K562 (cell line): ENCODE results near the gene MBD5. TPM values are rescaled to one million over a fixed set of nuclear protein-coding genes. Genes with fewer than 3 reads are reported as not detected.

Experiments used
- ATAC-seq: fragments of 200-7000 bp; cut with Tn5 transposase; 3 replicates; pipeline ENCODE4 v1.9.1; 2020; ENCODE audit warnings: moderate library complexity
- BruUV-seq: library from RNA; stranded (reverse); fragments of 400-500 nt; replicated peaks from 2 replicates; lab custom pipeline; 2021; lab: Mats Ljungman, UMichigan
- CTCF ChIA-PET: fragments of 300-600 bp; formaldehyde crosslinking; extraction: SDS; loops from one replicate; lab custom pipeline; 2021; ENCODE audit warnings: low intra/inter-chr PET ratio; lab: Yijun Ruan, JAX
- POLR2A ChIA-PET: fragments of 300-600, 350-650 bp; sonication (Branson Sonifier 250); formaldehyde crosslinking; extraction: SDS; loops from one replicate; lab custom pipeline; 2021; ENCODE audit warnings: antibody characterized with exemption, inconsistent platforms; lab: Yijun Ruan, JAX
- DNase-seq, 4 experiments: peaks; one replicate each; pipeline versions ENCODE4 v3.0.0 to v3.0.0-alpha.2; 2011 to 2018; ENCODE audit warnings: low spot score in 3 of 4, mixed read lengths in 3 of 4; ENCODE audit errors: extremely low read depth in 1 of 4
- FAIRE-seq: peaks from 2 replicates; lab custom pipeline; 2011; peaks lifted over from hg19 to GRCh38; lab: Jason Lieb, UNC
- H2AFZ ChIP-seq: 2 replicates; pipeline ENCODE4 v1.6.0; 2011; ENCODE audit warnings: low read depth, low read length, control low read depth, inconsistent platforms
- H3K27ac ChIP-seq: fragments of 200-600 bp; 3 replicates; pipeline ENCODE4 v1.8.0; 2011; ENCODE audit warnings: low read depth, mild to moderate bottlenecking, control low read depth, inconsistent platforms, low read length, moderate library complexity, mixed read lengths; ENCODE audit errors: extremely low read depth
- H3K27me3 ChIP-seq, 2 experiments: fragments of 300-600 bp in 1 of 2; 2 replicates in 1 of 2; 3 replicates in 1 of 2; pipeline versions ENCODE4 v1.6.0 to v1.8.0; 2011; ENCODE audit warnings: inconsistent platforms in 2 of 2, low read length in 2 of 2, mild to moderate bottlenecking in 1 of 2, mixed read lengths in 1 of 2, moderate library complexity in 1 of 2; ENCODE audit not compliant: control insufficient read depth in 2 of 2, insufficient read depth in 2 of 2
- H3K36me3 ChIP-seq: fragments of 300-600 bp; 3 replicates; pipeline ENCODE4 v1.8.0; 2011; ENCODE audit warnings: mild to moderate bottlenecking, low read length, inconsistent platforms; ENCODE audit not compliant: control insufficient read depth, insufficient read depth
- H3K4me1 ChIP-seq, 2 experiments: fragments of 200-600 bp in 1 of 2; replicated peaks in 1 of 2; 2 replicates in 1 of 2; 3 replicates in 1 of 2; pipeline versions ENCODE4 v1.5.1 to v1.8.0; 2011; ENCODE audit warnings: inconsistent platforms in 2 of 2, low read length in 2 of 2, mild to moderate bottlenecking in 1 of 2, mixed read lengths in 1 of 2, moderate library complexity in 1 of 2; ENCODE audit not compliant: control insufficient read depth in 2 of 2, insufficient read depth in 2 of 2
- H3K4me2 ChIP-seq: 2 replicates; pipeline ENCODE4 v1.6.1; 2011; ENCODE audit warnings: low read length, control low read depth, inconsistent platforms, mixed read lengths; ENCODE audit not compliant: insufficient read depth
- H3K4me3 ChIP-seq: fragments of 200-600 bp; sonication (generic), shearing (Covaris generic); 2 replicates; pipeline ENCODE4 v1.5.1; 2016; ENCODE audit warnings: control low read depth, inconsistent platforms
- H3K79me2 ChIP-seq: fragments of 200-600 bp; 3 replicates; pipeline ENCODE4 v1.8.0; 2011; ENCODE audit warnings: low read length, inconsistent platforms; ENCODE audit not compliant: control insufficient read depth, insufficient read depth
- H3K9ac ChIP-seq, 2 experiments: 2 replicates each; pipeline versions ENCODE4 v1.6.0 to v1.6.1; 2011; ENCODE audit warnings: low read depth in 2 of 2, low read length in 2 of 2, control low read depth in 1 of 2, inconsistent platforms in 1 of 2, mild to moderate bottlenecking in 1 of 2, mixed read lengths in 1 of 2; ENCODE audit not compliant: insufficient read depth in 1 of 2
- H3K9me1 ChIP-seq: one replicate; pipeline ENCODE4 v1.6.0; 2011; ENCODE audit warnings: inconsistent platforms, mild to moderate bottlenecking, low read length, moderate library complexity; ENCODE audit not compliant: control insufficient read depth, insufficient read depth
- H3K9me3 ChIP-seq: replicated peaks from 2 replicates; pipeline ENCODE4 v1.5.1; 2011; ENCODE audit warnings: low read depth, low read length, inconsistent platforms; ENCODE audit not compliant: control insufficient read depth, insufficient read depth
- H4K20me1 ChIP-seq: replicated peaks from 2 replicates; pipeline ENCODE4 v1.6.1; 2011; ENCODE audit warnings: low read length, inconsistent platforms, mixed read lengths; ENCODE audit not compliant: control insufficient read depth, insufficient read depth
- AFF4 ChIP-seq: sonication (generic); formaldehyde crosslinking; IDR thresholded peaks from 2 replicates; pipeline ENCODE4 v1.8.0; 2023; ENCODE audit warnings: mild to moderate bottlenecking, missing genetic modification reagents
- CHD1 ChIP-seq: fragments of 200-600 bp; sonication (generic); IDR thresholded peaks from one replicate; pipeline ENCODE4 v1.6.1; 2012; ENCODE audit warnings: mild to moderate bottlenecking, moderate library complexity, low read length, inconsistent platforms
- CREB1 ChIP-seq, 2 experiments: sonication (generic) in 1 of 2; formaldehyde crosslinking in 1 of 2; IDR thresholded peaks; 2 replicates each; pipeline versions ENCODE4 v1.6.1 to v1.8.0; 2012 to 2022; ENCODE audit warnings: inconsistent platforms in 1 of 2, mild to moderate bottlenecking in 1 of 2, missing genetic modification reagents in 1 of 2, moderate library complexity in 1 of 2
- CREB3L1 ChIP-seq: fragments of 450-650 bp; IDR thresholded peaks from 2 replicates; pipeline ENCODE4 v1.6.1; 2014; ENCODE audit warnings: low read depth, mild to moderate bottlenecking, moderate library complexity, borderline replicate concordance
- GMEB1 ChIP-seq: fragments of 250-450 bp; sonication (Bioruptor Pico); IDR thresholded peaks from 2 replicates; pipeline ENCODE4 v1.4.0; 2020; ENCODE audit warnings: mild to moderate bottlenecking
- IRF1 ChIP-seq: sonication (generic); formaldehyde crosslinking; IDR thresholded peaks from 2 replicates; pipeline ENCODE4 v1.8.0; 2022; ENCODE audit warnings: missing genetic modification reagents, mild to moderate bottlenecking, borderline replicate concordance
- KLF1 ChIP-seq: fragments of 450-650 bp; IDR thresholded peaks from 2 replicates; pipeline ENCODE4 v1.6.1; 2016; ENCODE audit warnings: missing genetic modification characterization, missing compliant biosample characterization
- SMAD4 ChIP-seq: fragments of 250-450 bp; sonication (Bioruptor Pico); conservative IDR thresholded peaks from 2 replicates; pipeline ENCODE4 v1.8.0; 2021; ENCODE audit warnings: inconsistent platforms, mild to moderate bottlenecking, moderate library complexity
- SNAPC5 ChIP-seq: fragments of 250-450 bp; sonication (Bioruptor Pico); IDR thresholded peaks from 2 replicates; pipeline ENCODE4 v1.8.0; 2021; ENCODE audit warnings: moderate library complexity, mild to moderate bottlenecking, inconsistent platforms
- ZNF143 ChIP-seq: sonication (generic); formaldehyde crosslinking; IDR thresholded peaks from 2 replicates; pipeline ENCODE4 v1.9.0; 2022; ENCODE audit warnings: mild to moderate bottlenecking, missing genetic modification reagents
- ZNF165 ChIP-seq: fragments of 250-450 bp; sonication (Bioruptor Pico); IDR thresholded peaks from 2 replicates; pipeline ENCODE4 v1.4.0; 2020; ENCODE audit warnings: borderline replicate concordance
- ZNF3 ChIP-seq: fragments of 250-450 bp; sonication (Bioruptor Pico); IDR thresholded peaks from 2 replicates; pipeline ENCODE4 v1.5.0; 2021; ENCODE audit warnings: mild to moderate bottlenecking, moderate library complexity
- ZNF75A ChIP-seq: fragments of 450-650 bp; formaldehyde crosslinking; IDR thresholded peaks from 2 replicates; pipeline ENCODE4 v1.4.0; 2020; ENCODE audit warnings: mild to moderate bottlenecking
- WGBS: fragments of 100-300 bp; shearing (Covaris generic); methylation state at CpG from one replicate; pipeline ENCODE4 v1.1.6; 2016; ENCODE audit warnings: low coverage, mixed read lengths; ENCODE audit not compliant: insufficient coverage; ENCODE audit errors: missing lambda C conversion rate; 5-methylcytosine and 5-hydroxymethylcytosine counted together
- in situ Hi-C: fragments of 300-500 bp; cut with MboI; formaldehyde crosslinking; loops from 4 replicates; pipeline ENCODE4 v1.15.0; 2018; ENCODE audit warnings: inconsistent platforms, mixed read lengths
- intact Hi-C: fragments of 100-400 bp; cut with micrococcal nuclease; formaldehyde crosslinking; loops from 2 replicates; pipeline ENCODE4 v1.14.2; 2022
- polyA plus RNA-seq, 8 experiments: library from polyadenylated mRNA; depleted of rRNA in 4 of 8; stranded (reverse) in 5 of 8; unstranded in 3 of 8; fragments of >200 nt; fragmentation: Nextera tagmentation in 2 of 8; fragmentation: Illumina TruSeq in 1 of 8; extraction: Ambion mirVana in 2 of 8; extraction: Trizol in 1 of 8; gene quantifications; 2 replicates each; pipeline versions ENCODE4 v1.2.1 to v1.2.3, GENCODE V29; 2011 to 2014; ENCODE audit warnings: inconsistent platforms in 1 of 8, missing spikeins in 1 of 8
- total RNA-seq, 7 experiments: library from RNA; depleted of rRNA in 6 of 7; stranded (reverse); fragments of >200 nt in 6 of 7; fragmentation: Illumina TruSeq in 2 of 7; extraction: Trizol in 2 of 7; gene quantifications; 2 replicates each; pipeline versions ENCODE4 v1.2.1 to v1.2.3, GENCODE V29; 2011 to 2021; ENCODE audit warnings: low replicate concordance in 1 of 7

MBD5 gene
- total and polyA plus RNA-seq, 9 of the 15 experiments (the other 6 are each of a cell fraction or from before 2014, with no cell fraction given), result 3.4 to 14.5 (median 9.0) TPM

DNA sequence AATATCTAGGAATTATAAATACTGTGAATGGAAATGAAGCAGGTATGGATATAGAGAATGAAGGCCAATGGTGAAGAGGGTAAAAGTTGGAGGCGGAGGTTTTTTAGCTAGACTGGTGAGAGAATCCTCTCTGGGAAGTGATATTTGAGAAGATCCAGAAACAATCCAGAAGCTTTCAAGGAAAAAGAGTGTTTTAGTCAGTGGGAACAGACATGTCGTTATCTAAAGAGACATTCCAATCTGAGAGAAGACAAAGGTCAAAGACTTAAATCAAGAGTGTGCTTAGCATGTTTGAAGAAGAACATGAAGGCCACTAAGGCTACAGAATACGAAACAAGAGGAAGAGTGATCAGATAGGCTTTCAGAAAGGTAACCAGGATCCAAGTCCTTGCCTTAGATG is 211.0 kb downstream of the MBD5 start:
- Histone ChIP-seq H3K4me3 (no peak overlapping the region), H2AFZ (no peak overlapping the region), H3K79me2 (no peaks in the 10 kb centered on the region), H3K27ac (no peak overlapping the region), H3K27me3 (no peaks in the 10 kb centered on the region), H3K9ac (no peak overlapping the region), H4K20me1 (no peaks in the 10 kb centered on the region), H3K9me3 (no peaks in the 10 kb centered on the region), H3K9me1 (no peaks in the 10 kb centered on the region), H3K4me1 (no peaks in the 10 kb centered on the region), H3K4me2 (no peak overlapping the region), H3K36me3 (no peaks in the 10 kb centered on the region)
- ChIA-PET CTCF (no interaction called here), POLR2A (no interaction called here)
- WGBS, result 3% methylated on average over 3 of the region's 3 CpGs
- FAIRE-seq (no peak), DNase-seq (no peak), ATAC-seq (no peak)
- in situ Hi-C loops, result no loop called here
- no TSS peak for BruUV-seq
- intact Hi-C loops, result no loop called here
- no peak for TF ChIP-seq SNAPC5 (CRISPR knock-in tag)
- TF ChIP-seq CREB1 (IDR thresholded peaks at IDR 0.05), result no peak
- no peak for TF ChIP-seq CREB1 (CRISPR knock-in tag; IDR thresholded peaks at IDR 0.05)
- TF ChIP-seq CHD1, result no peak
- TF ChIP-seq SMAD4, result no peak
- TF ChIP-seq AFF4 (CRISPR knock-in tag), result no peak
- no peak for TF ChIP-seq CREB3L1
- TF ChIP-seq KLF1, result no peak
- TF ChIP-seq ZNF75A, result no peak
- no peak for TF ChIP-seq ZNF143 (CRISPR knock-in tag)
- no peak for TF ChIP-seq GMEB1 (CRISPR knock-in tag)
- no peak for TF ChIP-seq ZNF165 (CRISPR knock-in tag)
- TF ChIP-seq ZNF3 (CRISPR knock-in tag), result no peak
- no peak for TF ChIP-seq IRF1 (CRISPR knock-in tag)
